WERI-Rb-1 (cell line): ENCODE measurements around the gene MARCHF2.

Source experiments
- DNase-seq: peaks from one replicate; pipeline ENCODE4 v3.0.0-alpha.2; 2020
- H3K27ac ChIP-seq: fragments of 250-450 bp; sonication (Bioruptor Pico); 2 replicates; pipeline ENCODE4 v1.5.1; 2020; ENCODE audit warnings: mild to moderate bottlenecking, moderate library complexity
- H3K27me3 ChIP-seq: fragments of 250-450 bp; sonication (Bioruptor Pico); 2 replicates; pipeline ENCODE4 v1.5.1; 2021; ENCODE audit warnings: mild to moderate bottlenecking, low read depth, moderate library complexity; ENCODE audit not compliant: insufficient read depth, severe bottlenecking
- H3K36me3 ChIP-seq: fragments of 250-450 bp; sonication (Bioruptor Pico); 2 replicates; pipeline ENCODE4 v1.5.1; 2020; ENCODE audit warnings: mild to moderate bottlenecking, moderate library complexity
- H3K4me3 ChIP-seq: 2 replicates; pipeline ENCODE4 v1.5.1; 2011; ENCODE audit warnings: low read depth, mild to moderate bottlenecking, control low read depth, low read length
- H3K9me3 ChIP-seq: fragments of 250-450 bp; sonication (Bioruptor Pico); 2 replicates; pipeline ENCODE4 v1.5.1; 2021; ENCODE audit warnings: mild to moderate bottlenecking, moderate library complexity; ENCODE audit not compliant: severe bottlenecking
- TF ChIP-seq, protein P1 (sequence below): IDR thresholded peaks from 2 replicates; pipeline ENCODE4 v1.5.1; 2011; ENCODE audit warnings: low read depth, mild to moderate bottlenecking, control low read depth, inconsistent platforms, low read length

The MARCHF2 gene

DNA sequence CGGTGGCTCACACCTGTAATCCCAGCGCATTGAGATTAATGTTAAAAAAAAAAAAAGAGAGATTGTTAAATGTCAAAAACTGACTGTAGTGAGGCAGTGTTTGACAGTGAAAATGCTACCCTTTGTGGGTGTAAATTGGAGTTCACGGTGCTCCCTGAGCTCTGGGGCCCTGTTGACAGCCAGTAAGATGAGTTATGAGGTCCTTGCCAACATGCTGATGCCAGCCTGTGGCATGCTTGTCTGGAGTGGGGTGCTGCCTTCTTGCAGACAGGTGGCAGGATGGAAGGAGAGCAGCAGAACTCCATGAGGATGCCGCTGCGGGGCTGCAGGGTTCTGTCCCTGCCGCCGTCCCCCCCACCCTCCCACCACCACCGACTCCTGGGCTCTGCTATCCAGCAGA, 63.4 kb downstream of the MARCHF2 start:
- peak overlapping the region; percentile 10; the same call in 1 of the 2 replicates for H3K27ac ChIP-seq
- H3K4me3 ChIP-seq, result no peak overlapping the region
- H3K27me3 ChIP-seq, result no peaks in the 10 kb centered on the region
- DNase-seq, result no peak
- TF ChIP-seq, protein P1, sequence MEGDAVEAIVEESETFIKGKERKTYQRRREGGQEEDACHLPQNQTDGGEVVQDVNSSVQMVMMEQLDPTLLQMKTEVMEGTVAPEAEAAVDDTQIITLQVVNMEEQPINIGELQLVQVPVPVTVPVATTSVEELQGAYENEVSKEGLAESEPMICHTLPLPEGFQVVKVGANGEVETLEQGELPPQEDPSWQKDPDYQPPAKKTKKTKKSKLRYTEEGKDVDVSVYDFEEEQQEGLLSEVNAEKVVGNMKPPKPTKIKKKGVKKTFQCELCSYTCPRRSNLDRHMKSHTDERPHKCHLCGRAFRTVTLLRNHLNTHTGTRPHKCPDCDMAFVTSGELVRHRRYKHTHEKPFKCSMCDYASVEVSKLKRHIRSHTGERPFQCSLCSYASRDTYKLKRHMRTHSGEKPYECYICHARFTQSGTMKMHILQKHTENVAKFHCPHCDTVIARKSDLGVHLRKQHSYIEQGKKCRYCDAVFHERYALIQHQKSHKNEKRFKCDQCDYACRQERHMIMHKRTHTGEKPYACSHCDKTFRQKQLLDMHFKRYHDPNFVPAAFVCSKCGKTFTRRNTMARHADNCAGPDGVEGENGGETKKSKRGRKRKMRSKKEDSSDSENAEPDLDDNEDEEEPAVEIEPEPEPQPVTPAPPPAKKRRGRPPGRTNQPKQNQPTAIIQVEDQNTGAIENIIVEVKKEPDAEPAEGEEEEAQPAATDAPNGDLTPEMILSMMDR, result no peak
- no peaks in the 10 kb centered on the region for H3K9me3 ChIP-seq
- peaks cover 91% of the 10 kb centered on the region for H3K36me3 ChIP-seq

DNA sequence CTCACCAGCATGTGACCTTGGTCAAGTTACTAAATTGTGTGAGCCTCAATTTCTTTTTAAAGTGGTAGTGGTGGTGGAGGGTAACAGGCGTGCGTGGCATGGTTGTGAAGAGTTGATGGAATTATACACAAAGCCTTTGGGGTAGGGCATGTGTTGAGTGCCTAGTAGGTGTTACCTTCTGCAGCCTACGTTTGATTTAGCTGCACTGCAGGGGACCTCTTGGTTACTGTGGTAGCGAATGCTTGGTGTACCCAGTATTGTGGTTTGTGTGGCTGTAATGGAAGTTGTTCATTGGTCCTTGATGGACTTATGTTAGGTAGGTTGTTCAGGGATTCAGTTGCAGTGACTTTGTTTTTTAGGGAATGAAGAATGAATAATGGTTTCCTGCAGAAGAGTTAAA, 64.8 kb downstream of the MARCHF2 start:
- H3K4me3 ChIP-seq, result no peak overlapping the region
- H3K27ac ChIP-seq, result no peak overlapping the region
- H3K9me3 ChIP-seq, result no peaks in the 10 kb centered on the region
- TF ChIP-seq, protein P1, result no peak
- no peaks in the 10 kb centered on the region for H3K27me3 ChIP-seq
- peaks cover 89% of the 10 kb centered on the region for H3K36me3 ChIP-seq
- no peak for DNase-seq

DNA sequence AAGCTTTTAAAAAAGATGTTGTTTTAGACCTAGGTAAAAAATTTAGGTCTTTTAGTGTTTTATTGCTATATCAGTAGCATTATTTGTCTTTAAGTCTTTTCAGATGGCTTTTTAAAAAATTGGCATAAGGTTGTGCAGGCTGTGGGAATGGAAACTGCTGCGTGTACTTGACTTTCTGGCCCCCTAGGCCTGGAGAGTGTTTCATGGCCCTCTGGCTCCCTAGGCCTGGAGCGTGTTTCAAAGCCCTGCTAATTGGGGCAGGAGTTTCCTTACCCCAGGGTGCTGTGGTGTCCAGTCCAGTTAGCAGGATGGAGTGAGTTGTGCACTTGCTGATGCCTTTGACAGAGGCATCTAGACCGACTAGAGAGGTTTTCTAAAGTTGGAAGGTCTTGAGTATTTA, 65.5 kb downstream of the MARCHF2 start:
- peaks cover 89% of the 10 kb centered on the region for H3K36me3 ChIP-seq
- no peaks in the 10 kb centered on the region for H3K27me3 ChIP-seq
- TF ChIP-seq, protein P1, result no peak
- H3K27ac ChIP-seq, result no peak overlapping the region
- no peak for DNase-seq
- H3K4me3 ChIP-seq, result no peak overlapping the region
- H3K9me3 ChIP-seq, result no peaks in the 10 kb centered on the region

DNA sequence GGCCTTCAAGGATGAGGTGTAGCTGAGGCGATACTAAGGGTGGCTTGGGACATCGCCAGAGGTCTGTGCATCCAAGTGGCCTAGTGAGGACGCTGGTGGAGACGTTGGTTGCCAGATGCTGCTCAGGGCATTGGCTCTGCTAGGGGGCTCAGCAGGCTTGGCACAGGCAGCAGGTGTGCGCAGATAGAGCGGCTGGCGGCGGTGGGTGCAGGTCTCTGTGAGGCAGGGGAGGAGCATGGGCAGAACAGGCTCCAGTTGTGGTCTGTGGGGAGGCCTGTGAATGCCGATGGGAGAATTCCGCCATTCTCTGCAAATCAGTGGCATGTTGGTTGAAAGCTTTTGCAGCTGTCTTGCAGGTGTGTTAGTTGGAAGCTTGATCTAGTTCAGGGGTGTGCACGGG, 68.1 kb downstream of the MARCHF2 start:
- H3K27ac ChIP-seq, result no peak overlapping the region; the same call in 1 of the 2 replicates
- DNase-seq, result no peak
- TF ChIP-seq, protein P1, result no peak
- no peak overlapping the region for H3K4me3 ChIP-seq
- peaks cover 91% of the 10 kb centered on the region for H3K36me3 ChIP-seq
- no peaks in the 10 kb centered on the region for H3K27me3 ChIP-seq
- no peaks in the 10 kb centered on the region for H3K9me3 ChIP-seq

DNA sequence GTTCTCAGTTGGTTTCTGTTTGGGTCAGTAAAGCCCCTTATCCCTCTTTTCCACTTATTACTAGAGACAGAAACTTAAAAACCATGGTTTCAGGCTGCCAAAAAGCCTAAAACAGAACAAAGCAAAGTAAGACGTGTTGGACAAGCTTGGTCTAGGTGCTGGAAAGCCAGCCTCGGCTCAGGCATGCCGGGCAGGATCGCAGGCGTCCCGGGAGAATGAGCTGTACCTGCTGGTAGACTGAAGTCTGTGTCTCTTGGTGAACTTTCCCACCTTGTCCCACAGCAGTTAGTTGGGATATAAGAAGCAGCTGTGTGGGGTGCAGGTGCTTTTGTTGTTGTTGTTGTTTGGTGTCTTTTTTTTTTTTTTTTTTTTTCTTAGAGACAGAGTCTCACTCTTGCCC, 68.5 kb downstream of the MARCHF2 start:
- H3K9me3 ChIP-seq, result no peaks in the 10 kb centered on the region
- H3K27me3 ChIP-seq, result no peaks in the 10 kb centered on the region
- TF ChIP-seq, protein P1, result no peak
- no peak for DNase-seq
- H3K4me3 ChIP-seq, result no peak overlapping the region
- no peak overlapping the region for H3K27ac ChIP-seq
- peaks cover 91% of the 10 kb centered on the region for H3K36me3 ChIP-seq

DNA sequence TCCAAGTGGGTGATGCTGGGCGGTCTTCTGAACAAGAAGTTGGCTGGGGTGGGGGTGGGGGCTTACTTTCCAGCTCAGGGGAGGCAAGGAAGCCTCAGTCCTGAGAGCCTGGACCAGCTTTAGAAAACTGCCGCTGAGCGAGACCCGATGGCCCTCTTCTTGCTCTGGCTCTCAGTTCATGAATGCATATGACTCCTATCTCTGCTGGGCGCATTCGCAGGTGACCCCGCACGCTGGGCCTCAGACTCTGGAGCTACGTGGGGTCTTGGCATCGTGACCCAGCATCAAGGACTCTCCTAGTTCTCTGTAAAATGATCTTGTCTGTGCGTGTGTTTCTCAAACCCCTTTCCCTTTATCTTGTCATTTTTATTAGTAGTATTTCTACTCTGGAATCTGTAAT, 69.6 kb downstream of the MARCHF2 start:
- no peak overlapping the region for H3K4me3 ChIP-seq
- TF ChIP-seq, protein P1, result no peak
- H3K9me3 ChIP-seq, result no peaks in the 10 kb centered on the region
- DNase-seq, result no peak
- H3K27ac ChIP-seq, result no peak overlapping the region
- H3K36me3 ChIP-seq, result peaks cover 93% of the 10 kb centered on the region
- H3K27me3 ChIP-seq, result no peaks in the 10 kb centered on the region
